Right ventricle myocardium inferior (tissue), 1 donor: ENCODE results near the gene ZFAND3. TPM values are rescaled to one million over a fixed set of nuclear protein-coding genes. Genes with fewer than 3 reads are reported as not detected.

Experiments used
- ATAC-seq: fragments of 200-7000 bp; cut with Tn5 transposase; one replicate; pipeline ENCODE4 v1.9.1; 2020; ENCODE audit warnings: mild to moderate bottlenecking, moderate library complexity
- DNase-seq: peaks from one replicate; pipeline ENCODE4 v3.0.0; 2021; ENCODE audit errors: missing footprints
- intact Hi-C: fragments of 100-400 bp; cut with DNase I; formaldehyde crosslinking; loops from one replicate; pipeline ENCODE4 v1.11.0; 2022
- total RNA-seq: library from RNA; stranded (reverse); fragmentation: NEBNext Ultra II Directional; extraction: Animal tissue kit (Norgen Biotek cat#: 25700); gene quantifications from one replicate; pipeline ENCODE4 v1.2.1, GENCODE V29; 2021
- donor health status: DM: no; HTN: yes; CAD: no; lungs with severe emphysema.

Gene ZFAND3
- total RNA-seq, 1 donor from 2014 or later = 84.1 TPM

GRCh38 chr6:37820718-37821079, 1.2 kb downstream of the ZFAND3 start:
- intact Hi-C loops = no loop called here
- ATAC-seq (no peak), DNase-seq (no peak)

- DNase-seq = no peak
- intact Hi-C loops = no loop called here
- no peak for ATAC-seq
These were observed 1.9 kb downstream of the ZFAND3 start for GRCh38 chr6:37821446-37821845.

- DNase-seq = no peak
- intact Hi-C loops = no loop called here
- ATAC-seq = no peak
These were observed 3.5 kb downstream of the ZFAND3 start for GRCh38 chr6:37822851-37823682.

- intact Hi-C loops = no loop called here
- DNase-seq (no peak), ATAC-seq (no peak)
These were observed 4.6 kb downstream of the ZFAND3 start for GRCh38 chr6:37824170-37824569.

GRCh38 chr6:37826188-37826587, 6.7 kb downstream of the ZFAND3 start:
- ATAC-seq = peak; percentile 38
- intact Hi-C loops = no loop called here
- no peak for DNase-seq

GRCh38 chr6:37826993-37827392, 7.5 kb downstream of the ZFAND3 start:
- intact Hi-C loops = no loop called here
- no peak for DNase-seq
- no peak for ATAC-seq

GRCh38 chr6:37827603-37828265, 8.2 kb downstream of the ZFAND3 start:
- DNase-seq (no peak), ATAC-seq (no peak)
- intact Hi-C loops = no loop called here

- DNase-seq (no peak), ATAC-seq (no peak)
- intact Hi-C loops = no loop called here
These were observed 10.7 kb downstream of the ZFAND3 start for GRCh38 chr6:37830225-37830624.

- ATAC-seq (no peak), DNase-seq (no peak)
- intact Hi-C loops = no loop called here
These were observed 11.9 kb downstream of the ZFAND3 start for GRCh38 chr6:37831457-37831856.

GRCh38 chr6:37835923-37836322, 16.4 kb downstream of the ZFAND3 start:
- no peak for ATAC-seq
- intact Hi-C loops = no loop called here
- no peak for DNase-seq

GRCh38 chr6:37838219-37838921, 18.8 kb downstream of the ZFAND3 start:
- ATAC-seq = peak; percentile 31
- no peak for DNase-seq
- intact Hi-C loops = no loop called here

- DNase-seq (no peak), ATAC-seq (no peak)
- intact Hi-C loops = no loop called here
These were observed 20.8 kb downstream of the ZFAND3 start for GRCh38 chr6:37840143-37840939.

GRCh38 chr6:37840940-37841300, 21.4 kb downstream of the ZFAND3 start:
- no peak for DNase-seq
- no peak for ATAC-seq
- intact Hi-C loops = no loop called here

- DNase-seq = no peak
- intact Hi-C loops = no loop called here
These were observed 25.7 kb downstream of the ZFAND3 start for GRCh38 chr6:37845026-37845911.

GRCh38 chr6:37845930-37846329, 26.4 kb downstream of the ZFAND3 start:
- ATAC-seq (no peak), DNase-seq (no peak)
- intact Hi-C loops = no loop called here

More at GRCh38 chr6:37845026-37845911, 25.7 kb downstream of the ZFAND3 start:
- ATAC-seq = peak; percentile 86

- intact Hi-C loops = no loop called here
- no peak for DNase-seq
- ATAC-seq = no peak
These were observed 28.2 kb downstream of the ZFAND3 start for GRCh38 chr6:37847704-37848103.

- ATAC-seq (no peak), DNase-seq (no peak)
- intact Hi-C loops = no loop called here
These were observed 28.8 kb downstream of the ZFAND3 start for GRCh38 chr6:37848371-37848770.

GRCh38 chr6:37850260-37850659, 30.7 kb downstream of the ZFAND3 start:
- ATAC-seq (no peak), DNase-seq (no peak)
- intact Hi-C loops = no loop called here
